GM21529 (cell line): ENCODE data around the gene PTH1R.

ENCODE experiments used
- ATAC-seq: cut with Tn5 transposase; IDR thresholded peaks from one replicate; pipeline ENCODE4 v1.9.1; 2021; ENCODE audit not compliant: unreplicated experiment

Gene PTH1R

DNA sequence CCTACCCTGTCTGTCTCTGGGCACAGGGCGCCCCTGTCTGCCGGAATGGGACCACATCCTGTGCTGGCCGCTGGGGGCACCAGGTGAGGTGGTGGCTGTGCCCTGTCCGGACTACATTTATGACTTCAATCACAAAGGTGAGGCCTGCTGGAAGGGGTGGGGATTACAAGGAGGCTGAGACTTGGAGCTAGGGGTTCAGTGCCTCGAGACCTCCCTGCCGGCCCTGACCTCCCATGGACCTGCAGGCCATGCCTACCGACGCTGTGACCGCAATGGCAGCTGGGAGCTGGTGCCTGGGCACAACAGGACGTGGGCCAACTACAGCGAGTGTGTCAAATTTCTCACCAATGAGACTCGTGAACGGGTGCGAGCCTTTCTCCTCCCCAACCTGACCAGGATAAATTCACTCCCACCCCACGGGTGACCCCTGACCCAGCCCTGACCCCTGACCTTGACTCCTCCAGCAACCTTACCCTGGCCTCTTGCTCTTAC, 20.4 kb downstream of the PTH1R start:
- no peak for ATAC-seq

DNA sequence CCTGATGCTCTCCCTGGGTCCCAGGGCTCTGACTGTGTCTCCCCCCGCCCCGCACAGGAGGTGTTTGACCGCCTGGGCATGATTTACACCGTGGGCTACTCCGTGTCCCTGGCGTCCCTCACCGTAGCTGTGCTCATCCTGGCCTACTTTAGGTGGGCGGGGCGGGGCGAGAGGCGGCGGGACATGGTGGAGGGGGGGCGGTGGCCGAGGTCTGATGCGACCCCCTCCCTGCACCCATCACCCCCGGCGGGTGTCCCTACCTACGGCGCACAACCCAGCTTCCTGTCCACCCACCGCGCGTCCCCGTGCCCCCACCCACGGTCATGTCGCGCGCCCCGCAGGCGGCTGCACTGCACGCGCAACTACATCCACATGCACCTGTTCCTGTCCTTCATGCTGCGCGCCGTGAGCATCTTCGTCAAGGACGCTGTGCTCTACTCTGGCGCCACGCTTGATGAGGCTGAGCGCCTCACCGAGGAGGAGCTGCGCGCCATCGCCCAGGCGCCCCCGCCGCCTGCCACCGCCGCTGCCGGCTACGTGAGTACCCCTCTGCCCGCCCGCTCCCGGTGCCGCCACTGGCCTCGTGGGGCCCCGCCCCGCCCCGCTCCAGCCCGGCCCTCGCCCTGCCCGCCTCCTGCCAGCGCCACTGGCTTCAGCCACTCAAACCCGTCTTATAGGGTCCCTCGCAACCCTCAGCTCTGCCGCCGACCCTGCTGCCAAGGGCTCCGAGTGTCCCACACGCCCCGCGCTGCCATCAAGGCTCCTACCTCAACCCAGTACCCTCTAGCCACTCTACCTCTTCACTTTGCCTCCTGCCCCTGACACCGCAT, 21.0 kb downstream of the PTH1R start:
- ATAC-seq, result no peak

DNA sequence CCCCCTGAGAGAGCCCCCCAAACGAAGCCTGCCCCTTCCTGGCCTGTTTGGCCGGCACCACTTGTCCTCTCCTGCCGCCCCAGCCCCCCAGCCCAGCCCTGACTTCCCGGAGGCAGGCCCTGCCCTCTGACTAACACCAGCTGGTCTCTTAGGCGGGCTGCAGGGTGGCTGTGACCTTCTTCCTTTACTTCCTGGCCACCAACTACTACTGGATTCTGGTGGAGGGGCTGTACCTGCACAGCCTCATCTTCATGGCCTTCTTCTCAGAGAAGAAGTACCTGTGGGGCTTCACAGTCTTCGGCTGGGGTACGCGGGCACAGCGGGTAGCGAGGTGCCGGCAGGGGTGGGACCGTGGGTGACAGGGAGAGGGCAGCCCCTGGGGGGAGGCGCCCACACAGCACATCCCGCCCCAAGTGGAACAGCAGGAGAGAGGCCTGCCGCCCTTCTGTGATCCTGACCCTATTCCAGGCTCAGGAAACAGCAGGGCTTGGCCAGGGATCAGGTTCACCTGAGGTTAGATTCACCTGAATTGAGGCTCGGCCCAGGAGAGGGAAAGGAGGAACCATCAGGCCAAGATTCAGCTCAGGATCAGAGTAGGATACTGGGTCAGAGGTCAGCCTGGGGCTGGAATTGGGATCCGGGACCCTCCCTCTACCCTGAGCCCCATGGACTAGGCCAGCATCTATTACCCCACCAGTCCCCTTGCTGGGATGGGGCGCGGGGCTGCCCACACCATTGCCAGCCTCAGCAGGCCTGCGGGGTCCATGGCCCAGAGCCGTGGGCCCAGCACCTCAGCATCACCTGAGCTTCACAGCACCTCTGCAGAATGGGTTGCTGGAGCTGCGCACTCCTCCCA, 21.9 kb downstream of the PTH1R start:
- ATAC-seq, result no peak

DNA sequence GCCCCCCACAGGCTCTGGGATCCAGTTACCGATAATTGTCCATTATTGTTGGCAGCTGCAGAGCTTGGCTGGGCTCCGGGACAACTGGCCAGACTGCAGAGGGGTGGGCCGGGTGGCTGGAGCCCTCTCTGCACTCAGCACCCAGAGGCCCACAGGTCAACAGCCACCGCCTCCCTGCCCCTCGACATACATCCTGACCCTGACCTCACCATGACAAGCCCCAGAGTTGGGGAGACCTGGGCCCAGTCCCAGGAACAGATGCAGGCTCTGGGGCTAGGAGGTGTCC, 22.4 kb downstream of the PTH1R start:
- no peak for ATAC-seq

DNA sequence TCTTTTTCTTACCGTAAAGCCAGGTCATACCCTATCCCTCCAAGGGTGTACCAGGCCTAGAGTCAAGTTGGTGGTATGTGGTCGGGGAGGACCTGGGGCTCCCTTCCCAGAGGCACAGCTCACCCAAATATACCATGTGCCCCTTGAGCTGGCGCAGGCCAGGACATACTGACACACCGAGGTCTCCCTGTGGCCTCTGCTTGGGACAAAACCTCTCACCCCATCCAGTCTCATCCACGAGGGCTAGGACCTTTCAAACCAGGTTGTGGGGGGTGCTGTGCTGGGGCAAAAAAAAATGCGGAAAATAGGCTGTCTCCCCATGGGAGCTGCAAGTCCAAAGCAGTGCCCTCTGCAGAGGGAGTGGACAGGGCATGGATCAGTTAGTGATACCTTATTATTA, 22.8 kb downstream of the PTH1R start:
- no peak for ATAC-seq

DNA sequence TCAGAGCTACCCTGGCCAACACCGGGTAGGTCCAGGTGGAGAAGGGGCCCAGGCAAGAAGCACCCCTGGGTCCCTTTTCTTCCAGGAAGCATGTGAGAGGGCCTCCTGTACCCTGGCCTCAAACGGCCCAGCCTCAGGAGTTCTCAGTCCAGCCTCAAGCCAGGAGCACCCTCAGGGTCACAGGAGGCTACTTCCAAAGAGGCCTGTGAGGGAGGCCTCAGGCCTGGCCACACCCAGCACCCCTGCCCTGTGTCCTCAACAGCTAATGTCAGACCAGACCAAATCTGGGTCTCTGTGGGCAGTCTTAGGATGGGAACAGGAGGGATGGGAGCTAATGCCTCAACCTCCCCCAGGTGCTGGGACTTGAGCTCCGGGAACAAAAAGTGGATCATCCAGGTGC, 23.5 kb downstream of the PTH1R start:
- ATAC-seq, result no peak

DNA sequence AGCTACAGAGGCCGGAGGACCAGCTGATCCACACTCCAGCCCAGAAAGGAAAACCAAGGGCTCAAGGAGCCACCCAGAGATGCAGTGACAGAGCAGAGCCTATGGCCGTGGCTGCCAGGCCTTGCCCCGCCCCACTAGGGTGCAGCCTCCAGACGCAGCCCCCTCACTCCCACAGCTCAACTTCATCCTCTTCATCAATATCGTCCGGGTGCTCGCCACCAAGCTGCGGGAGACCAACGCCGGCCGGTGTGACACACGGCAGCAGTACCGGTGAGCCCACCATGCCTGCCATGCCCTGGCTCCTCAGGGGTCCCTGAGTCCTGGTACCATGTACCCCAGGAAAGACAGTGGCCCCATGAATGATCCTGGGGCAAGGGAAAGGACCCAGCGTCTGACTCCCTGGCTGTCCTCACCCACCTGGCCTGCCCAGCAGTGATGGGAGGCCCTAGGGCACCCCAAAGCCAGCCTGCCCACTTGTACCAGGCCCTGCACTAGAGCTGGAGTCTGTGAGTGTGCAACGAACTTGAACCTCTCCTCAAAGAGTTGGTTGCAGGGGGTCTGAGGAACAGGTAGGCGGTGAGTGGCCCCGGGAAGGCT, 24.2 kb downstream of the PTH1R start:
- no peak for ATAC-seq

DNA sequence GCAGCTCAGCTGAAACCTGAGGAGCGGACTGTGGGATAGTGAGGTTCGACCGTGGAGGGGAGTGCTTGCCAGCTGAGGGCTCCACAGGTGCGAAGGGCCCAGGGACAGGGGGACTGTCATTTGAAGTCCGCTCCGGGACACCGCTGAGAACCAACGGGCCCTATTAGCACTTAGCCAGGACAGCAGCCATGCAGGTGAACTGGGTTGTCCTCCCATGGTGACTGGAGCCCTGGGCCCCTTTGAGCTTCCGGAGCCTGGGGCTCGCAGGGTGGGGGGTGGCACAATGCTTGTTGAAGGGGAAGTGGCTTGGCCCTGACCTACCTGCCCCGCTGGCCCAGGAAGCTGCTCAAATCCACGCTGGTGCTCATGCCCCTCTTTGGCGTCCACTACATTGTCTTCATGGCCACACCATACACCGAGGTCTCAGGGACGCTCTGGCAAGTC, 24.7 kb downstream of the PTH1R start:
- no peak for ATAC-seq

DNA sequence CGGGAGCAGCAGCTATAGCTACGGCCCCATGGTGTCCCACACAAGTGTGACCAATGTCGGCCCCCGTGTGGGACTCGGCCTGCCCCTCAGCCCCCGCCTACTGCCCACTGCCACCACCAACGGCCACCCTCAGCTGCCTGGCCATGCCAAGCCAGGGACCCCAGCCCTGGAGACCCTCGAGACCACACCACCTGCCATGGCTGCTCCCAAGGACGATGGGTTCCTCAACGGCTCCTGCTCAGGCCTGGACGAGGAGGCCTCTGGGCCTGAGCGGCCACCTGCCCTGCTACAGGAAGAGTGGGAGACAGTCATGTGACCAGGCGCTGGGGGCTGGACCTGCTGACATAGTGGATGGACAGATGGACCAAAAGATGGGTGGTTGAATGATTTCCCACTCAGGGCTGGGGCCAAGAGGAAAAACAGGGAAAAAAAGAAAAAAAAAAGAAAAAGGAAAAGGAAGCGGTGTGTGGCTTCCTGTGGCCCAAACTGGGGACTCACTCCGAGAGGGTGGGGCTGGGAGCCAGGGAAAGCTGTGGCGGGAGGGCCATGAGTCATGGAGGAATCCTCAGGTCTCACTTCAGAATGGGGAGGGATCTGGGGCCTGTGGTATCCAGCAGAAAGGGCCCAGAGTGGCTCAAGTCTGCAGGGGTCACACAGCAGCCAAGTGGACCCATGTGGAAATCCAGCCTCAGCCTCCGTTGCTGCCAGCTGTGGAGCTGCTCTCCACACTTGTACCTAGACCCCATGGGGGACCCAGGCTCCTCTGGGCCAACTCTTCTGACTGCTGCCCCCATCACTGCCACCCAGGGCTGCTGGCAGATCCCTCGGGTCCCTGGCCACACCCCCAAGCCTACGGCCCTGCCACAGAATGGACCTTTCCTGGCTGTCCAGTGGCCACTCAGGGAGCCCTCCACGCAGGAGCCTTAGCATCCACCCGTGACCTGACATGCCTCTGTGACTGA, 26.1 kb downstream of the PTH1R start:
- no peak for ATAC-seq

DNA sequence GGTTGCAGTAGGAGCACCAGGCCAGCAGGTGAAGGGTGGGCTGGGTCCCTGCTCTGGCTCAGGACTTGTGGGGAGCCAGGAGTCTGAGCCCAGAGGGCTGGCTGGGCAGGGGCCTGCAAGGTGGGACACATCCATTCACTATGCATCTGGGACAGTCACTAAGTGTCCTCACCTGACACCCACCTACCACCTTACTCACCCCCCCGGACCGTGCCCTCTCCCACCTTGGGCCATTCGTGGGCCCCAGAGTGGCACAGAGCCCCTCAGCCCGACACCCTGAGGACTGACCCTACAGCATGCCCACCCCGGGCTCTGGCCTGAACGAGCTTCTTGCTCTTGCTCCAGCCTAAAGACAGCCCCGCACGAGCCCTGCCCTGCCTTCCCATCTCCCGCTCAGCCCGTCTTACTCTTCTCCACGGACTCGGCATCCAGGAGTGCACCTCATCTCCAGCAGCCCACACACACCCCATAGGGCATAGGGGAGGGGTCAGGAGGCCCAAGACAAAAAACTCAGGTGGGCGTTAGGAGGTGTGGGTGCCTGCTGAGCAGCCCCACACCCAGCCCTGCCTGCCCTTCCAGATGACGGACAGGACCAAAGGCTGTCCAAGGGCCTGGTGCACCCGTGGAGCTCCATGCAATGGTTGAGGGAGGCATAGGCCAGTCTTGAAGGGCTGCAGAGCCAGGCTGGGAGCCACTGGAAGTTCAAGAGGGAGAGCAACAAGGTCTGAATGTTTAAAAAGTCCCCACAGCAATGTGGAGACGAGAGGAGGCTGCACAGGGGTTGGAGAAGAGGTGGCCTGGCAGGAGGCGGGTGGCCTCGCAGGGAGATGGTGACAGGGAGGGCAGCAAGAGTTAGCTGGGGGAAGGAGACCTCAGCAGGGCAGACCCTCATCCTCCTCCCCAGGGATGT, 27.0 kb downstream of the PTH1R start:
- ATAC-seq, result no peak

DNA sequence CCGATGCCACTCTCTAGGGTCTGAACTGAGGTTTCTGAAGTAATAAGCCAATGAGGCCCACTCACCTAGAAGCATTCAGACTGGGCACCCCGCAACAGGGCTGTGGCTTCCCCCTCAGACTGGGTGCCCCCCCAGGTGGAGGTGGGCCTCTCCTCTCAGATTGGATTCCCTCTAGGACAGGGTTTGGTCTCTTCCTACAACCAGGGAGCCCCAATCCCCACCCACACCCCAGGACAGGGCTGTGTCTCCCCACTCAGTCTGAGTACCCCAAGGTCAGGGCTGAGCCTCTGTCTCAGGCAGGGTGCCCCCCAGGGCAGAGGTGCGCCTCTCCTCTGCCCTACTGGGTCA, 27.7 kb downstream of the PTH1R start:
- no peak for ATAC-seq

DNA sequence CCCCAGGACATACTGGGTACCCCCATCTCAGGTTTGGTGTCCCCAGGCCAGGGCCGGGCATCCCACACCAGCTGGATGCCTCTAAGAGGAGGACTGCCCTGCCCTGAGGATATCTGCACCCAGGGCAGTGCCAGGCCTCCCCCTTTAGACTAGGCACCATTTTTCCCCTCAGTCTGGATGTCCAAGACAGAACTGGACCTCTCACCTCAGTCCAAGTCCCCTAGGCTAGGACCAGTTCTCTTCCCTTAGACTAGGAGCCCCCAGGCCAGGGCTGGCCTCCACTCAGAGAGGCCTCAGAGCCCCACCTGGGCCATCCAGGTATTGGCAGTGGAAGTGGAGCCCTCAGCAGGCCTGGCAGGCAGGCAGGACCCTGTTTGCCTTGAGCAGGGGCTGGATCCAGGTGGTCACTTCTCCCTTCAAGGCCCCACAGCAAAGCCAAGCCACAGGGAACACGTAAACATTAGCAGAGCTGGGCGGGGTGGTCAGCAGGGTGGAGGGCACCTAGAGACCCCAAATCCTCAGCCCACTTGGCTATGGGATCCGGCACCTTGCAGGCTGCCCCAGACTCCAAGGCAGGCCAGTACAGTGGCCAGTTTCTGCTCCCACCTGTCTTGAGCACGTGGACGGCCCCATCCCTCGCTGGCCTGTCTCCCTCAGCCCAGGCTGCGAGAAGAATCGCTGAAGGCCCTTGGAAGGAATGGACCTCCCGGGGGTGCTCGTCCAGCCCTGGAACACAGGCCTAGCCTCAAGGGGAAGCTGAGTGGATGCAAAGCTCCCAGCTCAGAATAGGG, 28.3 kb downstream of the PTH1R start:
- ATAC-seq, result no peak

DNA sequence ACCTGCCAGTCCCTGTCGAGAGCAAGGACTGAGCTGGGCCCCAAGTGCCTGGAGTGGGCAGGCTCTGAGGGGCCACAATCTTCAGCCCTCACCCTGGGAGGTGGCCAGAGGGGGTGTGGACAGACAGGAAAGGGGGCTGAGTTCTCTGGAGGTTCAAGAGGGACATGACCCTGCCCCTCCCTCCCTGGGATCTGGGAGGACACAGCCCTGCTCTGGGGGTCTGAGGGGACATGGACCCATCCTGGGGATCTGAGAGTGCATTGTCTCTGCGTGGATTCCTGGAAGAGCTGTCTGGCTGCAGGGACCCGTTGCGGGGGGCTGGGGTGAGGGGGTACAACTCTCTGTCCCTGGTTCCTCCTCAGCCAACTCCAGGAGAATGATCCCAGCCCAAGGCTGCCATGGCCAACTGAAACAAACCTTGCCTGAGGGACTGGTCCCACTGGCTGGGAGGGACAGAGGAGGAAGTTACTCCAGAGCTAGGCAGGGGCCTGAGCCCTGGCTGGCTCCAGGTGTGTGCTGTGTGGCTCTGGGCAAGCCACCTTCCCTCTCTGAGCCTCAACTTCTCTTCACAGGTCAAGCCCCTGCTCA, 29.0 kb downstream of the PTH1R start:
- ATAC-seq, result no peak

DNA sequence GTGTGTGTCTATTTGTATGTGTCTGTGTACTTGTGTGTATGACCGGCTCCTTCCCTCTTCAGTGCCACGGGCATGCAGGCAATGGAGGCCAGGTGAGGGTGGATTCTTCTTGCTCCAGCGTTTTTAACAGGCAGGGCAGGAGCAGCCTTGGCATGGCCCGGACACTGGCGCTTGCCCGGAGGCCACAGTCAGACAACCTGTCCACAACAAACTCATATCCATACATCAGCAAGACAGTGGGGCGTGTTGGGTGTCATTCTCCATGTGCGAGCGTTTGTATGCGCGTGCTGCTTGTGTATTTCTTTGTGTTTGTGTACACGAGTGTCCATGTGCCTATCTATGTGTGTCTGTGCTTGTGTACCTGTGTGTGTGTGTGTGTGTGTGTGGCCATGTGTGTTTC, 29.8 kb downstream of the PTH1R start:
- ATAC-seq, result no peak

DNA sequence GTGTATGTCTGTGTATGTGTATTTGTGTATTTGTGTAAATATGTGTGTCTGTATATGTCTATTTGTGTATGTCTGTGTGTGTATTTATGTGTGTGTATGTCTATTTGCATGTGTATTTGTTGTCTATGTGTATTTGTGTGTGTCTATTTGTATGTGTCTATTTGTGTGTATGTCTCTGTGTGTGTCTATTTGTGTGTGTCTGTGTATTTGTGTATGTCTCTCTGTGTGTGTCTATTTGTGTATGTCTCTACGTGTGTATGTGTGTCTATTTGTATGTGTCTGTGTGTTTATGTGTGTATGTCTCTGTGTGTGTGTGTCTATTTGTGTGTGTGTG, 30.4 kb downstream of the PTH1R start:
- ATAC-seq, result no peak

DNA sequence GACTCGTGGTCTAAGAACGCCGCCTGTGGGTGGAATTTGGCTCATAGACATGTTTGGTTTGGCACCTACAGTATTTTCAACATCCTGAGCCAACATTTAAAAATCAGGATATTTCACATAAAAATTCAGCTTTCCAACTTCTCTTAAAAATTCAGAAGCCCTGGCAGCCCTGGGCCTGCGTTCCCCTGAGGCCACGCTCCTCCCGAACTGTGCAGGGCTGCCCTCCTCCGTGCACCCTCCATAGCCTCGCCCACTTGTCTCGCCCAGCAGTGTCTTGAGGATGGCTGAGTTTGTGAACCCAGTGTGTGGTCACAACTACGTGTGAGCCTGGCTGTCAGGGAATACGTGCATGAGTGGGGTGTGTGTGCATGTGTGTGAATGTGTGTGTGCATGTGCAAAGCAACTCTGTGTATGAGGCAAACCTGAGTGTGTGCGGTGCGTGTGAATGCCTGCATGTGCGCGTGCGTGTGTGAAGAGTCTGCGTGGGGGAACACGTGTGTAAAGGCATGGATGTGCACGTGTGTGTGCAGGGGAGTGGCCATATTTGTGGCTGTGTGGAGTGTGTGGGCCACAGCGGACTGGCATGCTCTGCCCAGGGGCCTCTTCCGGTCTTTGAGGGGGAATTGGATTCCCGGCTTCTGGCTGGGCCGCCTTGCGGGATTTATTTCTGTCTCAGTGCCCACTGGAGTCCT, 30.9 kb downstream of the PTH1R start:
- ATAC-seq, result no peak

DNA sequence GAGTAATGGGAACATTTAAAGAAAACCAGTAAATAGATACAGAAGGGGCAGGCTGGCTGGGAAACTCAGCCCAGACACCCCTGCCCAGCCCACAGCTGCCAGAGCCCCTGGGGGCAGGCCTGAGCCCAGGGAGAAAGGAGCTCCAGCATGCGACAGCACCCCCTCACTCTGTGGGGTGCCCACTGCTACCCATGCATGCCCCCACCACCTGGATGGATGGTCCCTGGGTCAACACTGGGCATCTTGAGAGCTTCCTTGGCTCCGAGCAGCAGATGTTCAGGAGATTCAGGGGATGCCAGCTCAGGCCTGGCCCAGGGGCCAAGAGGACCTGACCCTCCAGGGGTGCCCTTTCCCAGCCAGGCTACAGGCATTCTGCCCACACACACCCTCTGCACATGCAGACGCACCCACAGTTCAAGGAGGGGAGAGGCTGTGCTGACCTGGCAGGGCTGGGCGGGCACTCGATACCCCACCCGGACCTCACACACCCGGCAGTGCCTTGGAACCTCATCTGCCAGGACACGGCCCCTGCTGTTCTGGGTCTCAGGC, 31.5 kb downstream of the PTH1R start:
- ATAC-seq, result no peak
